SK-N-SH (cell line): ENCODE data around the gene NEK2. TPM values are rescaled to one million over a fixed set of nuclear protein-coding genes. Genes with fewer than 3 reads are reported as not detected.
A peak's percentile ranks its signal among the peaks of the same experiment; 100 is the strongest.

ENCODE experiments used
- CTCF ChIA-PET: fragments of 300-600, 350-600 bp; formaldehyde crosslinking; extraction: SDS; loops from one replicate; lab custom pipeline; 2021; lab: Yijun Ruan, JAX
- POLR2A ChIA-PET: fragments of 350-600 bp; sonication (Branson Sonifier 250); formaldehyde crosslinking; extraction: SDS; loops from one replicate; lab custom pipeline; 2020; ENCODE audit warnings: antibody characterized with exemption, inconsistent platforms; lab: Yijun Ruan, JAX
- DNase-seq: peaks from one replicate; pipeline ENCODE4 v3.0.0; 2012
- H2AFZ ChIP-seq: fragments of 200-600 bp; sonication (generic); 2 replicates; pipeline ENCODE4 v1.8.1; 2016; ENCODE audit warnings: antibody characterized with exemption, mild to moderate bottlenecking, low read depth
- H3F3A ChIP-seq: fragments of 200-600 bp; sonication (generic); replicated peaks from 2 replicates; pipeline ENCODE3; 2016; ENCODE audit warnings: antibody characterized with exemption, mild to moderate bottlenecking; ENCODE audit not compliant: insufficient read depth
- H3K27ac ChIP-seq, 2 experiments: fragments of 200-500 bp in 1 of 2; fragments of 200-600 bp in 1 of 2; sonication (Bioruptor generic) in 1 of 2; sonication (generic), shearing (Covaris generic) in 1 of 2; 2 replicates each; pipeline versions ENCODE4 v1.5.1 to v1.6.1; 2014 to 2016; ENCODE audit warnings: low read depth in 2 of 2, inconsistent platforms in 1 of 2, low read length in 1 of 2, mild to moderate bottlenecking in 1 of 2, mixed read lengths in 1 of 2
- H3K27me3 ChIP-seq: fragments of 200-600 bp; sonication (generic), shearing (Covaris generic); 2 replicates; pipeline ENCODE4 v1.6.1; 2016; ENCODE audit warnings: mixed run types; ENCODE audit not compliant: insufficient read depth
- H3K36me3 ChIP-seq, 2 experiments: fragments of 200-500 bp in 1 of 2; fragments of 200-600 bp in 1 of 2; sonication (Bioruptor generic) in 1 of 2; sonication (generic) in 1 of 2; replicated peaks in 1 of 2; 2 replicates each; pipeline versions ENCODE3 to v1.5.1; 2014 to 2016; ENCODE audit warnings: low read length in 1 of 2, mild to moderate bottlenecking in 1 of 2; ENCODE audit not compliant: insufficient read depth in 2 of 2, control insufficient read depth in 1 of 2
- H3K4me1 ChIP-seq, 2 experiments: fragments of 200-500 bp in 1 of 2; fragments of 200-600 bp in 1 of 2; sonication (Bioruptor generic) in 1 of 2; sonication (generic), shearing (Covaris generic) in 1 of 2; 2 replicates each; pipeline versions ENCODE4 v1.5.1 to v1.6.1; 2014 to 2016; ENCODE audit warnings: low read depth in 1 of 2, low read length in 1 of 2, mixed run types in 1 of 2; ENCODE audit not compliant: insufficient read depth in 2 of 2, control insufficient read depth in 1 of 2
- H3K4me2 ChIP-seq: fragments of 200-600 bp; sonication (generic), shearing (Covaris generic); 2 replicates; pipeline ENCODE4 v1.6.1; 2017; ENCODE audit warnings: mixed run types
- H3K4me3 ChIP-seq, 2 experiments: fragments of 200-500 bp in 1 of 2; fragments of 200-600 bp in 1 of 2; sonication (Bioruptor generic) in 1 of 2; sonication (generic), shearing (Covaris generic) in 1 of 2; 2 replicates each; pipeline versions ENCODE4 v1.5.1 to v1.8.1; 2014 to 2016; ENCODE audit warnings: low read depth in 2 of 2, inconsistent platforms in 1 of 2, low read length in 1 of 2, mild to moderate bottlenecking in 1 of 2, mixed read lengths in 1 of 2, moderate library complexity in 1 of 2
- H3K79me2 ChIP-seq: fragments of 200-600 bp; sonication (generic); 2 replicates; pipeline ENCODE4 v1.8.1; 2017; ENCODE audit warnings: mild to moderate bottlenecking; ENCODE audit not compliant: insufficient read depth
- H3K9ac ChIP-seq: fragments of 200-600 bp; sonication (generic); 2 replicates; pipeline ENCODE4 v1.6.1; 2017; ENCODE audit warnings: mixed run types
- H3K9me2 ChIP-seq: fragments of 200-600 bp; sonication (generic); 2 replicates; pipeline ENCODE4 v1.6.1; 2017; ENCODE audit warnings: mixed run types
- H3K9me3 ChIP-seq: fragments of 200-600 bp; sonication (generic); 2 replicates; pipeline ENCODE4 v1.6.1; 2017; ENCODE audit warnings: mixed run types, mild to moderate bottlenecking, moderate library complexity
- H4K20me1 ChIP-seq: fragments of 200-600 bp; sonication (generic); 2 replicates; pipeline ENCODE4 v1.6.1; 2017; ENCODE audit warnings: mild to moderate bottlenecking, mixed run types; ENCODE audit not compliant: insufficient read depth
- CHD2 ChIP-seq: fragments of 150-350 bp; IDR thresholded peaks from 2 replicates; pipeline ENCODE4 v1.6.1; 2018; ENCODE audit warnings: low read length; ENCODE audit not compliant: partially characterized antibody
- EP300 ChIP-seq, 2 experiments: IDR thresholded peaks; 2 replicates each; pipeline versions ENCODE4 v1.4.0 to v1.6.1; 2012; ENCODE audit warnings: borderline replicate concordance in 1 of 2, low read depth in 1 of 2, low read length in 1 of 2
- FOSL2 ChIP-seq: IDR thresholded peaks from 2 replicates; pipeline ENCODE4 v1.4.0; 2012; ENCODE audit warnings: low read depth, mild to moderate bottlenecking, moderate library complexity, borderline replicate concordance
- FOXJ3 ChIP-seq: sonication (generic); formaldehyde crosslinking; IDR thresholded peaks from 2 replicates; pipeline ENCODE4 v1.5.1; 2020; ENCODE audit warnings: mild to moderate bottlenecking, missing genetic modification reagents
- GATA2 ChIP-seq: sonication (generic); formaldehyde crosslinking; IDR thresholded peaks from 2 replicates; pipeline ENCODE4 v1.5.0; 2020; ENCODE audit warnings: mild to moderate bottlenecking, missing genetic modification reagents
- JUND ChIP-seq: IDR thresholded peaks from 2 replicates; pipeline ENCODE4 v1.4.0; 2012
- MEF2A ChIP-seq: IDR thresholded peaks from 2 replicates; pipeline ENCODE4 v1.4.0; 2012; ENCODE audit warnings: low read depth, borderline replicate concordance
- POLR2AphosphoS5 ChIP-seq: IDR thresholded peaks from 2 replicates; pipeline ENCODE4 v1.6.1; 2012; ENCODE audit warnings: low read depth, low read length
- RAD21 ChIP-seq: IDR thresholded peaks from 2 replicates; pipeline ENCODE4 v1.6.1; 2012; ENCODE audit warnings: mild to moderate bottlenecking, low read length
- RXRA ChIP-seq: IDR thresholded peaks from 2 replicates; pipeline ENCODE4 v1.4.0; 2012; ENCODE audit warnings: low read depth, mild to moderate bottlenecking, borderline replicate concordance
- SIN3A ChIP-seq: IDR thresholded peaks from 2 replicates; pipeline ENCODE4 v1.6.1; 2012; ENCODE audit warnings: low read depth, mild to moderate bottlenecking, low read length, moderate library complexity, borderline replicate concordance
- TEAD4 ChIP-seq: IDR thresholded peaks from 2 replicates; pipeline ENCODE4 v1.4.0; 2012; ENCODE audit warnings: mild to moderate bottlenecking, borderline replicate concordance; ENCODE audit not compliant: insufficient read depth
- WGBS: methylation state at CpG from one replicate; pipeline ENCODE4 v1.1.6; 2017; ENCODE audit warnings: low lambda C conversion rate; 5-methylcytosine and 5-hydroxymethylcytosine counted together
- polyA plus RNA-seq, 3 experiments: library from polyadenylated mRNA; depleted of rRNA; stranded (reverse); fragments of >200 nt; gene quantifications; 2 replicates each; pipeline ENCODE4 v1.2.3, GENCODE V29; 2012
- TF ChIP-seq, protein P1 (sequence below): IDR thresholded peaks from 2 replicates; pipeline ENCODE4 v1.4.0; 2012; ENCODE audit warnings: low read depth, borderline replicate concordance
- TF ChIP-seq, protein P2 (sequence below): fragments of 150-350 bp; IDR thresholded peaks from 2 replicates; pipeline ENCODE4 v1.6.1; 2016; ENCODE audit warnings: mild to moderate bottlenecking, low read depth, low read length
- TF ChIP-seq, protein P3 (sequence below): IDR thresholded peaks from 2 replicates; pipeline ENCODE4 v1.4.0; 2012; ENCODE audit warnings: low read depth
- TF ChIP-seq, protein P4 (sequence below): fragments of 150-350 bp; IDR thresholded peaks from 2 replicates; pipeline ENCODE4 v1.6.1; 2017; ENCODE audit warnings: antibody characterized with exemption, low read length, low read depth, borderline replicate concordance

The NEK2 gene
- polyA plus RNA-seq, 1 of the 3 experiments (the other 2 are of a cell fraction), result 9.4 TPM

DNA sequence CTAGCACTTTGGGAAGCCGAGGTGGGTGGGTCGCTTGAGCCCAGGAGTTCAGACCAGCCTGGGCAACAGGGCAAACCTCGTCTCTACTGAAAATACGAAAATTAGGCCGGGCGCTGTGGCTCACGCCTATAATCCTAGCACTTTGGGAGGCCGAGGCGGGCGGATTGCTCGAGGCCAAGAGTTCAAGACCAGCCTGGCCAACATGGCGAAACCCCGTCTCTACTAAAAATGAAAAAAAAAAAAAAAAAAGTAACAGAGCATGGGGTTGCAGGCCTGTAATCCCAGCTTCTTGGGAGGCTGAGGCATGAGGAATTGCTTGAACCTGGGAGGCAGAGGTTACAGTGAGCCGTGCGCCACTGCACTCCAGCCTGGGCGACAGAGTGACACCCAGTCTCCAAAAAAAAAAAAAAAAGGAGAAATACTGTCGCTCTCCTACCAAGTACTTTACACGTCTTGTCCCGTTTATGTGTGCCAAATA is 724 bp upstream of the NEK2 start:
- Histone ChIP-seq H3F3A (no peaks in the 10 kb centered on the region), H3K9me2 (no peaks in the 10 kb centered on the region), H3K27ac (no peak overlapping the region), H3K4me2 (peak overlapping the region; percentile 90), H3K79me2 (peaks cover 40% of the 10 kb centered on the region; the same call in 1 of the 2 replicates), H3K9me3 (no peaks in the 10 kb centered on the region), H3K27me3 (no peaks in the 10 kb centered on the region), H2AFZ (peak overlapping the region; percentile 95), H3K36me3 (peaks cover 2 to 8% of the 10 kb centered on the region in 2 experiments), H4K20me1 (no peaks in the 10 kb centered on the region), H3K9ac (peak overlapping the region; percentile 69; the same call in 1 of the 2 replicates), H3K4me1 (peaks cover 0 to 13% of the 10 kb centered on the region in 2 experiments; a peak in 3 of 4 replicates), H3K4me3 (peak overlapping the region; percentile 78 to 85)
- TF ChIP-seq FOXJ3 (CRISPR knock-in tag), result no peak
- TF ChIP-seq RAD21, result no peak
- TF ChIP-seq, protein P1, sequence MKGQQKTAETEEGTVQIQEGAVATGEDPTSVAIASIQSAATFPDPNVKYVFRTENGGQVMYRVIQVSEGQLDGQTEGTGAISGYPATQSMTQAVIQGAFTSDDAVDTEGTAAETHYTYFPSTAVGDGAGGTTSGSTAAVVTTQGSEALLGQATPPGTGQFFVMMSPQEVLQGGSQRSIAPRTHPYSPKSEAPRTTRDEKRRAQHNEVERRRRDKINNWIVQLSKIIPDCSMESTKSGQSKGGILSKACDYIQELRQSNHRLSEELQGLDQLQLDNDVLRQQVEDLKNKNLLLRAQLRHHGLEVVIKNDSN, result no peak
- no peak for TF ChIP-seq FOSL2
- no peak for TF ChIP-seq RXRA
- TF ChIP-seq, protein P2, sequence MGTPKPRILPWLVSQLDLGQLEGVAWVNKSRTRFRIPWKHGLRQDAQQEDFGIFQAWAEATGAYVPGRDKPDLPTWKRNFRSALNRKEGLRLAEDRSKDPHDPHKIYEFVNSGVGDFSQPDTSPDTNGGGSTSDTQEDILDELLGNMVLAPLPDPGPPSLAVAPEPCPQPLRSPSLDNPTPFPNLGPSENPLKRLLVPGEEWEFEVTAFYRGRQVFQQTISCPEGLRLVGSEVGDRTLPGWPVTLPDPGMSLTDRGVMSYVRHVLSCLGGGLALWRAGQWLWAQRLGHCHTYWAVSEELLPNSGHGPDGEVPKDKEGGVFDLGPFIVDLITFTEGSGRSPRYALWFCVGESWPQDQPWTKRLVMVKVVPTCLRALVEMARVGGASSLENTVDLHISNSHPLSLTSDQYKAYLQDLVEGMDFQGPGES, result no peak
- TF ChIP-seq, protein P3, sequence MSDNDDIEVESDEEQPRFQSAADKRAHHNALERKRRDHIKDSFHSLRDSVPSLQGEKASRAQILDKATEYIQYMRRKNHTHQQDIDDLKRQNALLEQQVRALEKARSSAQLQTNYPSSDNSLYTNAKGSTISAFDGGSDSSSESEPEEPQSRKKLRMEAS, result no peak
- DNase-seq, result no peak
- ChIA-PET POLR2A (interaction anchor here (1.7 kb wide), 1 partner anchor 359 kb away, joined by 4 read pairs; the partner anchor contains the start of genes DTL and INTS7), CTCF (interaction anchor here (0.9 to 3.3 kb wide), 7 partner anchors 22 to 779 kb away, joined by 3 to 22 read pairs (median 5); partner anchors contain the start of genes DTL and INTS7)
- 58% methylated on average over 19 of the region's 19 CpGs for WGBS

DNA sequence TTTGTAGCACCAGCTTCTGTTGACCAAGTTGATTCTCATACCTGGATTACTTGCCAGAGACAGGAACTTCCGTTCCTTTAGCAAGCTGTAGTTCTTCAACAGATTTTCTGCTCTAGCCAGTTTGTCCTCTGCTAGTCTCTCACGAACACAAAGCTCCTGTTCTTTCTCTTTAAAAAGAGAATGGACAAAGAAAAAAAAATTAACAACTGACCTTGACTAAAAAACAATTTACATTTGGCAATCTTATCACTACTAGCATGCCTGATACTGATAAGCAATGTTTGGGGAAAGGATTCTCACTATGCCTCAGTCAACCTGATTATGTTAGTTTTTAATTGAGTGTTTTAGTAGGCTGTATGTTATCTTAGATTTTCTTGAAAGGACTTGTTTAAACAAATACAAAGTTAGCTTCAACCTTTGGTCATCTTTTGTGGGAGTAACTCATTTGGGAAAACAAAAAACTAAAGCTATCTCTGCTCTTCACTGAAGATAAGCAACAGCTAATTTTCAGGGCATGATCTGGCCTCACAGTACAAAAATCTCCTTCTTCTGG is 8.3 kb downstream of the NEK2 start:
- Histone ChIP-seq H2AFZ (no peak overlapping the region), H3K9me2 (no peaks in the 10 kb centered on the region), H3K9ac (no peak overlapping the region), H3K36me3 (peaks cover 41 to 62% of the 10 kb centered on the region in 2 experiments), H3K4me1 (no peaks in the 10 kb centered on the region; a peak in 1 of 4 replicates), H3F3A (peaks cover 6% of the 10 kb centered on the region), H3K27me3 (no peaks in the 10 kb centered on the region), H3K79me2 (peaks cover 12% of the 10 kb centered on the region; the same call in 1 of the 2 replicates), H4K20me1 (no peaks in the 10 kb centered on the region), H3K9me3 (no peaks in the 10 kb centered on the region), H3K4me3 (no peak overlapping the region), H3K4me2 (no peak overlapping the region), H3K27ac (no peak overlapping the region)
- 93% methylated on average over 2 of the region's 2 CpGs for WGBS
- ChIA-PET POLR2A (no interaction called here), CTCF (interaction anchor here (0.9 to 2.5 kb wide), 5 partner anchors 10 to 152 kb away, joined by 3 to 13 read pairs (median 4); no protein-coding TSS in a partner anchor)
- DNase-seq, result no peak
- TF ChIP-seq POLR2AphosphoS5 (no peak), TEAD4 (no peak), GATA2 (CRISPR knock-in tag) (no peak), SIN3A (no peak), EP300 (IDR thresholded peaks at IDR 0.05; ENCODE audit: borderline replicate concordance in 1 of 2, low read depth in 1 of 2, low read length in 1 of 2) (no peak), MEF2A (no peak), JUND (no peak), CHD2 (no peak)
- TF ChIP-seq, protein P1, result no peak
- TF ChIP-seq, protein P4, sequence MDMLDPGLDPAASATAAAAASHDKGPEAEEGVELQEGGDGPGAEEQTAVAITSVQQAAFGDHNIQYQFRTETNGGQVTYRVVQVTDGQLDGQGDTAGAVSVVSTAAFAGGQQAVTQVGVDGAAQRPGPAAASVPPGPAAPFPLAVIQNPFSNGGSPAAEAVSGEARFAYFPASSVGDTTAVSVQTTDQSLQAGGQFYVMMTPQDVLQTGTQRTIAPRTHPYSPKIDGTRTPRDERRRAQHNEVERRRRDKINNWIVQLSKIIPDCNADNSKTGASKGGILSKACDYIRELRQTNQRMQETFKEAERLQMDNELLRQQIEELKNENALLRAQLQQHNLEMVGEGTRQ, result no peak
- TF ChIP-seq, protein P2, result no peak
